GM12892 (cell line): ENCODE results near the gene GLRX.
A peak's percentile ranks its signal among the peaks of the same experiment; 100 is the strongest.

ENCODE experiments used
- DNase-seq: peaks from one replicate; pipeline ENCODE4 v3.0.0; 2011; ENCODE audit not compliant: insufficient read length
- FAIRE-seq: peaks from 2 replicates; lab custom pipeline; 2011; peaks lifted over from hg19 to GRCh38; lab: Jason Lieb, UNC
- POLR2A ChIP-seq: IDR thresholded peaks from 2 replicates; pipeline ENCODE4 v1.6.1; 2011; ENCODE audit warnings: low read depth, low read length, control low read depth
- POLR2AphosphoS5 ChIP-seq: IDR thresholded peaks from 2 replicates; pipeline ENCODE4 v1.6.1; 2011; ENCODE audit warnings: low read depth, low read length, control low read depth
- TAF1 ChIP-seq: IDR thresholded peaks from 2 replicates; pipeline ENCODE4 v1.6.1; 2011; ENCODE audit warnings: low read depth, mild to moderate bottlenecking, control low read depth, low read length, borderline replicate concordance

Gene GLRX

DNA sequence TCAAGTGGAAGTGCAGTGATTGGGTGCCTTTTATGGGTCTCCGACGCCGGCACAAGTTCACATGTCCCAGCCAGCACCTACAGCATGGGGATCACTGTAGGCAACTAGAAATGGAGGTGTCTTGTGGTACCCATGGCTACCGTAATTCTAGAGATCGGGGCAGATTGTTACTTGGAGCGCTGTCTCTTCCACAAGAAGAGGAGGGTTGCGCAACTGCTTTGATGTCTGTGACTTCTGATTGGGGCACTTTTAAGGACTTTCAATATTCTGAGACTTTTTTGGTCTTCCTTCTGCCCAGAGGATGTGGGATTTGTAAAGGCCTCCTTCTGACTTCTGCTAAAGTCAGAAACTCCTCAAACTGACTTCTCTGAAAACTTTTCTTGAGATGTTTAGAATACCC, 41.9 kb downstream of the GLRX start:
- no peak for TF ChIP-seq TAF1
- no peak for DNase-seq
- no peak for FAIRE-seq

DNA sequence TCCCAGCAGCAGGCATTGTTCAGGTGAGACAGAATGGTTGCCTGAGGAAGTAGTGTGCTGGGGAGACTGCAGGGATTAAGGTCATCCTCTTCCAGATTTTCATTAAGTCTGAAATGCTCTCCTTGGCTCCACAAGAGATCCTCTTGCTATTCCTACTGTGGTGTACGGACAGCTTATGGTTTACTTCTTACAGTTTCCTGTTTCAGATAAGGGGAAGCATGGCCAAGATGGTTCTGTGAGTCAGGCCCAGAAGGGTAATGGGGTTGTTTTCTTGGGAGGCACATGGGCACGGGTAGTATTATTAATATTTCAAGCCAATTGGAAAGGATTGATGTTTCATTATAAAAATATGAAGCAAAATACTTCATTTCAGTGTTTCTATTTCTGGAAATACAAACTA, 42.9 kb downstream of the GLRX start:
- FAIRE-seq (no peak), DNase-seq (no peak)
- TF ChIP-seq TAF1 (no peak), POLR2A (no peak), POLR2AphosphoS5 (no peak)

DNA sequence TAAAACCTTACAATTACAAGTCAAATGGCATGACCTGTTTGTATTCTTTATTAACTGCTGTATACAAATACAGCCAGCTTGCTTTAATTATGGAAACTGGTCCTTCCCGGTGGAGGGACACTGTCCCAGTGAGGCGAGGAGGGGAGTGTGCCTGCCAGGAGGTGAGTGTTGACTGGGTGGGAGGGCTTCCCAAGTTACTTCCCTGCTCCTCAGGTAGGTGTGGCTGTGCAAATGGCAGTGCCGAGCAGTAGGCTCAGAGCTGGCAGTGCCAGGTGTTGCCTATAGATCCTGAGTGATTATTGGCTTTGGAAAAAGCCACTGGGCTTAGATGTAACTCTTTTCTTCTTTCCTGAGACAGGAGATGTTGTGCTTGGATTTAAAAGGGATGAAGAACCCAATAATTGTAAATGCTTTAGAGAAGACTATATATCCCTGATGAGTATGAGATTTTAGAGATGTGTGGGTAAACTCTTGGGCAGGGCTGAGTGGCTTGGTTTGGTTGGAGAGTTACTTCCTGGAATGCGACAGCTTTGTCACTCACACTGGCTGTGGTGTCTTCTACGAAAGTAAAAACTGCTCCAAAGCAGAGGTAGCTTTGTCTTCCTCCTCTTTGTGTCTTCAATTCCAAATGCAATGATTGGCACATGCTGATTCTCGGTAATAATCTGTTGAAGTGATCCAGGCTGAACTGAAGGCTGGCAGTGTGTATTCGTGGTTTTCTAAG, 43.7 kb downstream of the GLRX start:
- TF ChIP-seq POLR2AphosphoS5 (no peak), TAF1 (no peak)
- DNase-seq (no peak), FAIRE-seq (no peak)

DNA sequence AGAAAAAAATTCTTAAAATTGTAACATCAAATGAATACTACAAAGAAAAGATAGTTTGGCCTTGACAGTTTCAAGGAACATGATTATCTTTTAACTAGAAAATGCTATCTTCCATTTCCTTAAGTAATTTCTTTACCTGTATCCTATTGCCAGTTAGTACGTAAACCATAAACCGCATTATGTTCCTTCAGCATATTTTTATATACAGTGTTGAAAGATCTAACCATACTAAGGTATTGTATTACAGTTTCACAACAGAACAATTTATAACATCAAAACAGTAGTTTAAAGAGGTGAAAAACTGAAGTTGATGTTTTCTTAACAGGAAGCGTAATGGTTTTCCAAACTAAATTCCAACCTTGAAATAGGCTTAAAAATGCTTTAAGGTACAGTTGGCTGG, 45.1 kb downstream of the GLRX start:
- FAIRE-seq (no peak), DNase-seq (no peak)
- TF ChIP-seq POLR2A (no peak), POLR2AphosphoS5 (no peak), TAF1 (no peak)

DNA sequence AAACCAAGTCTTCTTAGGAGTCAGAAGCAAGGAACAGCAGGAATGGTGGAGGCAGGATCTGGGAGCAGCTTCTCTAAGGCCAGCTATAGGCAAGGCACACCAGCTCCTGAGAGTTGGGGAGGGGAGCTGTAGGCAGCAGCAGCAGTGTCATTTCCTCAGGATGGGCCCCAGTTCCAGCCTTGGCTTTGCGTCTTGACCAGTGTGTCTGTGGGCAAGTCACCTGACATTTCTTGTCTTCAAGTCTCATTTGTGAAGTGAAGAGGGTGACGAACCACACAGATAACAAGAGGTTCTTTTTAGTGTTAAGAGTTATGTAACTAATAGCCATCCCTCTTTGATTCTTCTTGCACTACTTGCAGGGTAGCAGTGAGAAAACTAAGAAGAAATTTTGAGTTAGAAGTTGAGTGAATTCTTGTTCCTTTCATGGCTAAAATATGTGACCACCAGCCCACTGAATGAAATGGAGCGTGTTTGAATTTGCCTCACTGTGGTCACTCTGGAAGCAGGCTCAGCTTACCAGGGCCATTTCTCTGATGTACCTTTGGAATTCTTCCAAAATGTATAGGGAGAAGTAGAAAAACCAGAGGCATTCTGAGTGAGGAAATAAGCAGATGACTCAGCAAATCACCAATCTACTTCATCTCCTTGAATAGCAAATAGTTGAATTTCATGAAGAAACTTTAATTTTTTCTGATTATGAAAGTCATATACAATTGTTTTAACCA, 49.0 kb downstream of the GLRX start:
- TF ChIP-seq POLR2AphosphoS5 (no peak), TAF1 (no peak), POLR2A (no peak)
- DNase-seq (no peak), FAIRE-seq (peak; percentile 17)

DNA sequence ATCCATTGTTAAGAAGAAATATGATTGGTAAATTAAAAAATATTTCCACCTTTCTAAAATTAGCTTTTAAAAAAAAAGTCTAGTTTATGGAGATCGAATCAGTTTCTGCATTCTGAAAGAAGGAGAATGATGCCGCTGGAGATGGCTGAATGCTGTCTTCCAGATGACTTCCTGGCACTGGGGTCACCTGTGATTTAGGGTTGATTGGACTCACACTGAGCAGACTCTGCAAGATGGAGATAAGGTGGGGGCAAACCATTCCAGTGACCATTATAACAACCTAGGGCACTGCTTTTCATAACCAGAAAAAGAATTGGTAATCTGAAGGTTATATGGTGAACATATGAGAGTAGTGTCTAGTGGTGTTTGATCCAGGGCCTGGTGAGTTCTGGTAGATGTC, 50.6 kb downstream of the GLRX start:
- TF ChIP-seq POLR2AphosphoS5 (no peak), POLR2A (no peak), TAF1 (no peak)
- FAIRE-seq (no peak), DNase-seq (no peak)

DNA sequence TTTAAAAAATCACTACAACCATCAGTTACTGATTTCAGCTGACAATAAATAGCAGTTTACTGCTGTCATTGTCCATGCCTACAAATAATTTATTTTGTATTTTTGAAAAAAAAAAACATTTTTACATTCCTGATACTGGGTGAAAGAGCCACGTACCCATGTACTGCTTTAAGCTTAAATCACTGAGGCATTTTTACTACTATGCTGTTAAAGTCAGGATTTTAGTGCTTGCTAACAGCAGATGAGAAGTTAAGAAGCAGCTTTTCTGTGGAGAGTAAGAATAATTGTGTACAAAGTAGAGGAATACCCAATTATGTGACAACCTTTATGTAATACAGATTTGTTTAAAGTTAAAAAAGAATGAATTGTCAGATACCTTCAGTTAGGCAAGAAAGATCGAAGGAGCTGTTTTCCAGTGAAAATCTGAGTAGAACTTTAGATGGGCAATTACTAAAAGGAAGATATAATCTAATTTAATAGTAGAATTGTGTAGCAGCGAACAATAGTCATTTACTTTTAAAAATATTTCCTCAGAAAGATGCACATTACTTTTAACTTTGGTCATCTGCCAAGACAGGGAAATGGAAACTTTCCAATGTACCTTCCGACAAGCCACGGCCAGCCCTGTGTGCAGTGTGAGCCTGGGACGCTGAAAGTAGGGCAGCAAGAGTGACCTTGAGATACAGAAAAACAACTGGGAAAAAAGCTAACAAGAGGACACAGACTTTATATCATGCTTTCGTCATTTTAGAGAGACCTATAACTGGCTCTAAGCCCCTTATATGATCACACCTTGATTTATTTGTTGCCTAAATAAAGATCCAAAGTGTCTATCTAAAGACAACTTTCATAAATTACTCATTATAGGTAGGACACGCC, 51.5 kb downstream of the GLRX start:
- TF ChIP-seq TAF1: no peak
- TF ChIP-seq POLR2AphosphoS5: no peak
- TF ChIP-seq POLR2A: no peak
- no peak for DNase-seq
- no peak for FAIRE-seq

DNA sequence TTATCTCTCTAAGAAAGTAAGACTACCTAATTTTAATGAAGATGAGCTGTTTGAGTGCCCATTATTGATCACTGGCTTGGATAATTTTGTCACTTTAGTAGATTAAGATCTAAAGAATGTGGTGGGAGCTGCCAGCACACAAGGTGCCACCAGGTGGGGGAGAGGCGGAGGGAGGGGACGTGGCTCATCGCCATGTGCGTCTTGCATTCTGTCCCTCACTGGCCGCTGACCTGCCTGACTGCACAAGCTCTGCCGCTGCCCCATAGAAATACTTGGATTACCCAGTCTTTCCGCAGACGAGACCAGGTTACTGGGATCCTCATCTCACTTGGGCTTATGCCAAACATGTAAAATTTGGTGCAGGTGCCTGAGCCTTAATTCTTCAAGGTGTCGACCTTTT, 53.8 kb downstream of the GLRX start:
- peak; percentile 40 for FAIRE-seq
- no peak for DNase-seq
- TF ChIP-seq TAF1 (no peak), POLR2A (no peak), POLR2AphosphoS5 (no peak)

DNA sequence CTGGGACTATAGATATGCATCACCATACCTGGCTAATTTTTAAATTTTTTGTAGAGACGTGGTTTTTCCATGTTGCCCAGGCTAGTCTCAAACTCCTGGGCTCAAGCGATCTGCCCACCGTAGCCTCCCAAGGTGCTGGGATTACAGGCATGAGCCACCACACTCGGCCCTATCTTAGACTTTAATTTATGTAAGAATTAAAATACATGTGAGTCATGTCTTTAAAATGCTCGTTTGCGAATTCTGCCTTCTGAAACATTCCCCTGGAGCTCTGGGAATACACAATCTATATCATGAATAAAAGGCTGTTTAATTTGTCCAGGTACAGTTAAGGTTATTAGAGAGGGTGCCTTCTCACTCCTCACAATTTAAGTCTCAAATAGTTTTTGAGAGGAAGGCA, 58.6 kb downstream of the GLRX start:
- DNase-seq (no peak), FAIRE-seq (no peak)
- TF ChIP-seq TAF1 (no peak), POLR2AphosphoS5 (no peak), POLR2A (no peak)
